GM15510 (cell line): ENCODE data around the gene PRTN3.

ENCODE experiments used
- POLR2A ChIP-seq: IDR thresholded peaks from 3 replicates; pipeline ENCODE4 v1.6.1; 2011; ENCODE audit warnings: borderline replicate concordance; ENCODE audit not compliant: insufficient read length; ENCODE audit errors: extremely low read depth

Gene PRTN3

GRCh38 chr19:861141-861755, 20.4 kb downstream of the PRTN3 start:
- TF ChIP-seq POLR2A = no peak

- no peak for TF ChIP-seq POLR2A
Observed at GRCh38 chr19:861756-862580, 21.2 kb downstream of the PRTN3 start.

- TF ChIP-seq POLR2A = no peak
Observed at GRCh38 chr19:862581-863314, 21.9 kb downstream of the PRTN3 start.

GRCh38 chr19:863315-863620, 22.5 kb downstream of the PRTN3 start:
- no peak for TF ChIP-seq POLR2A

- TF ChIP-seq POLR2A = no peak
Observed at GRCh38 chr19:866769-867300, 26.0 kb downstream of the PRTN3 start.

- no peak for TF ChIP-seq POLR2A
Observed at GRCh38 chr19:867301-867793, 26.5 kb downstream of the PRTN3 start.

- no peak for TF ChIP-seq POLR2A
Observed at GRCh38 chr19:867855-868457, 27.2 kb downstream of the PRTN3 start.

GRCh38 chr19:868458-869244, 27.9 kb downstream of the PRTN3 start:
- no peak for TF ChIP-seq POLR2A

- TF ChIP-seq POLR2A = no peak
Observed at GRCh38 chr19:869245-870177, 28.7 kb downstream of the PRTN3 start.

- TF ChIP-seq POLR2A = no peak
Observed at GRCh38 chr19:870314-870713, 29.5 kb downstream of the PRTN3 start.

GRCh38 chr19:870963-871401, 30.2 kb downstream of the PRTN3 start:
- TF ChIP-seq POLR2A = no peak

- no peak for TF ChIP-seq POLR2A
Observed at GRCh38 chr19:871446-872265, 30.9 kb downstream of the PRTN3 start.
